K562 (cell line): ENCODE measurements around the gene PRICKLE4. TPM values are rescaled to one million over a fixed set of nuclear protein-coding genes. Genes with fewer than 3 reads are reported as not detected.
A peak's percentile ranks its signal among the peaks of the same experiment; 100 is the strongest.

Experiments
- ATF7 ChIP-seq: fragments of 450-650 bp; IDR thresholded peaks from 2 replicates; pipeline ENCODE4 v1.7.1; 2014; ENCODE audit warnings: mild to moderate bottlenecking, moderate library complexity
- C11orf30 ChIP-seq: fragments of 450-650 bp; IDR thresholded peaks from 2 replicates; pipeline ENCODE4 v1.6.1; 2016; ENCODE audit warnings: low read depth, mild to moderate bottlenecking
- GATAD2B ChIP-seq: fragments of 450-650 bp; IDR thresholded peaks from 2 replicates; pipeline ENCODE4 v1.6.1; 2017; ENCODE audit warnings: mild to moderate bottlenecking, borderline replicate concordance
- JUN ChIP-seq, 2 experiments: sonication (generic) in 1 of 2; formaldehyde crosslinking in 1 of 2; IDR thresholded peaks; 2 replicates each; pipeline versions ENCODE4 v1.6.1 to v1.8.0; 2012 to 2022; ENCODE audit warnings: borderline replicate concordance in 2 of 2, mild to moderate bottlenecking in 2 of 2, improper control_type of control experiment in 1 of 2, low read depth in 1 of 2, low read length in 1 of 2, missing genetic modification reagents in 1 of 2
- LARP7 ChIP-seq: fragments of 450-650 bp; IDR thresholded peaks from 2 replicates; pipeline ENCODE4 v1.6.1; 2016
- NCOA1 ChIP-seq: fragments of 450-650 bp; IDR thresholded peaks from 2 replicates; pipeline ENCODE4 v1.6.1; 2016; ENCODE audit warnings: low read depth
- RBM14 ChIP-seq: fragments of 200-400 bp; formaldehyde crosslinking; IDR thresholded peaks from 2 replicates; pipeline ENCODE4 v1.6.1; 2018; ENCODE audit warnings: low read depth, mild to moderate bottlenecking, low read length, moderate library complexity, borderline replicate concordance; ENCODE audit not compliant: insufficient read depth
- SIN3B ChIP-seq: fragments of 450-650 bp; IDR thresholded peaks from 2 replicates; pipeline ENCODE4 v1.6.1; 2017; ENCODE audit warnings: low read depth, mild to moderate bottlenecking, moderate library complexity
- SMC3 ChIP-seq: conservative IDR thresholded peaks from 2 replicates; pipeline ENCODE4 v1.6.1; 2011; ENCODE audit warnings: low read depth, low read length, improper control_type of control experiment; ENCODE audit not compliant: insufficient read depth
- TEAD2 ChIP-seq: fragments of 450-650 bp; IDR thresholded peaks from 2 replicates; pipeline ENCODE4 v1.6.1; 2016; ENCODE audit warnings: missing genetic modification characterization, control low read depth, missing compliant biosample characterization
- ZNF174 ChIP-seq: fragments of 250-450 bp; sonication (Bioruptor Pico); IDR thresholded peaks from 2 replicates; pipeline ENCODE4 v1.4.0; 2020; ENCODE audit warnings: mild to moderate bottlenecking
- ZNF212 ChIP-seq: fragments of 450-650 bp; formaldehyde crosslinking; IDR thresholded peaks from 2 replicates; pipeline ENCODE4 v1.4.0; 2020; ENCODE audit warnings: mild to moderate bottlenecking
- ZNF239 ChIP-seq: fragments of 250-450 bp; sonication (Bioruptor Pico); IDR thresholded peaks from 2 replicates; pipeline ENCODE4 v1.4.0; 2020; ENCODE audit warnings: mild to moderate bottlenecking
- ZNF431 ChIP-seq: sonication (generic); formaldehyde crosslinking; IDR thresholded peaks from 2 replicates; pipeline ENCODE4 v1.8.0; 2022; ENCODE audit warnings: mild to moderate bottlenecking, missing genetic modification reagents
- polyA plus RNA-seq, 8 experiments: library from polyadenylated mRNA; depleted of rRNA in 4 of 8; stranded (reverse) in 5 of 8; unstranded in 3 of 8; fragments of >200 nt; fragmentation: Nextera tagmentation in 2 of 8; fragmentation: Illumina TruSeq in 1 of 8; extraction: Ambion mirVana in 2 of 8; extraction: Trizol in 1 of 8; gene quantifications; 2 replicates each; pipeline versions ENCODE4 v1.2.1 to v1.2.3, GENCODE V29; 2011 to 2014; ENCODE audit warnings: inconsistent platforms in 1 of 8, missing spikeins in 1 of 8
- total RNA-seq, 7 experiments: library from RNA; depleted of rRNA in 6 of 7; stranded (reverse); fragments of >200 nt in 6 of 7; fragmentation: Illumina TruSeq in 2 of 7; extraction: Trizol in 2 of 7; gene quantifications; 2 replicates each; pipeline versions ENCODE4 v1.2.1 to v1.2.3, GENCODE V29; 2011 to 2021; ENCODE audit warnings: low replicate concordance in 1 of 7
- TF ChIP-seq, protein P1 (sequence below), 2 experiments: fragments of 450-650 bp; IDR thresholded peaks; 2 replicates each; pipeline ENCODE4 v1.6.1; 2018; ENCODE audit warnings: mild to moderate bottlenecking in 2 of 2, low read depth in 1 of 2; ENCODE audit not compliant: partially characterized antibody in 2 of 2
- TF ChIP-seq, protein P2 (sequence below): fragments of 450-650 bp; IDR thresholded peaks from 2 replicates; pipeline ENCODE4 v1.6.1; 2016; ENCODE audit warnings: low read depth, mild to moderate bottlenecking, moderate library complexity
- TF ChIP-seq, protein P3 (sequence below), 3 experiments: fragments of 200-800 bp in 1 of 3; fragments of 250-450 bp in 1 of 3; fragments of 450-650 bp in 1 of 3; sonication (Bioruptor Pico) in 1 of 3; sonication (Bioruptor generic) in 1 of 3; formaldehyde crosslinking in 1 of 3; IDR thresholded peaks; 2 replicates each; pipeline versions ENCODE4 v1.6.1 to v1.8.0; 2016 to 2022; ENCODE audit warnings: mild to moderate bottlenecking in 2 of 3, missing genetic modification characterization in 2 of 3, missing compliant biosample characterization in 1 of 3, moderate library complexity in 1 of 3
- TF ChIP-seq, protein P4 (sequence below): IDR thresholded peaks from 2 replicates; pipeline ENCODE4 v1.6.1; 2011; ENCODE audit not compliant: insufficient read length; ENCODE audit errors: extremely low read depth

Gene PRICKLE4
- total and polyA plus RNA-seq, 9 of the 15 experiments (the other 6 are each of a cell fraction or from before 2014, with no cell fraction given): 0.20 to 0.32 (median 0.27) TPM; not detected in 6

- TF ChIP-seq, protein P1, sequence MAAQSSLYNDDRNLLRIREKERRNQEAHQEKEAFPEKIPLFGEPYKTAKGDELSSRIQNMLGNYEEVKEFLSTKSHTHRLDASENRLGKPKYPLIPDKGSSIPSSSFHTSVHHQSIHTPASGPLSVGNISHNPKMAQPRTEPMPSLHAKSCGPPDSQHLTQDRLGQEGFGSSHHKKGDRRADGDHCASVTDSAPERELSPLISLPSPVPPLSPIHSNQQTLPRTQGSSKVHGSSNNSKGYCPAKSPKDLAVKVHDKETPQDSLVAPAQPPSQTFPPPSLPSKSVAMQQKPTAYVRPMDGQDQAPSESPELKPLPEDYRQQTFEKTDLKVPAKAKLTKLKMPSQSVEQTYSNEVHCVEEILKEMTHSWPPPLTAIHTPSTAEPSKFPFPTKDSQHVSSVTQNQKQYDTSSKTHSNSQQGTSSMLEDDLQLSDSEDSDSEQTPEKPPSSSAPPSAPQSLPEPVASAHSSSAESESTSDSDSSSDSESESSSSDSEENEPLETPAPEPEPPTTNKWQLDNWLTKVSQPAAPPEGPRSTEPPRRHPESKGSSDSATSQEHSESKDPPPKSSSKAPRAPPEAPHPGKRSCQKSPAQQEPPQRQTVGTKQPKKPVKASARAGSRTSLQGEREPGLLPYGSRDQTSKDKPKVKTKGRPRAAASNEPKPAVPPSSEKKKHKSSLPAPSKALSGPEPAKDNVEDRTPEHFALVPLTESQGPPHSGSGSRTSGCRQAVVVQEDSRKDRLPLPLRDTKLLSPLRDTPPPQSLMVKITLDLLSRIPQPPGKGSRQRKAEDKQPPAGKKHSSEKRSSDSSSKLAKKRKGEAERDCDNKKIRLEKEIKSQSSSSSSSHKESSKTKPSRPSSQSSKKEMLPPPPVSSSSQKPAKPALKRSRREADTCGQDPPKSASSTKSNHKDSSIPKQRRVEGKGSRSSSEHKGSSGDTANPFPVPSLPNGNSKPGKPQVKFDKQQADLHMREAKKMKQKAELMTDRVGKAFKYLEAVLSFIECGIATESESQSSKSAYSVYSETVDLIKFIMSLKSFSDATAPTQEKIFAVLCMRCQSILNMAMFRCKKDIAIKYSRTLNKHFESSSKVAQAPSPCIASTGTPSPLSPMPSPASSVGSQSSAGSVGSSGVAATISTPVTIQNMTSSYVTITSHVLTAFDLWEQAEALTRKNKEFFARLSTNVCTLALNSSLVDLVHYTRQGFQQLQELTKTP (IDR thresholded peaks at IDR 0.05; ENCODE audit: low read depth in 1 of 2, partially characterized antibody in 2 of 2): peak in 1 of 2 experiments; percentile 63
- TF ChIP-seq ZNF212 (CRISPR knock-in tag) (no peak), LARP7 (no peak), SMC3 (peak; percentile 41; the same call in 1 of the 2 replicates), ZNF431 (CRISPR knock-in tag) (peak; percentile 68; the same call in 1 of the 2 replicates), JUN (IDR thresholded peaks at IDR 0.05; ENCODE audit: borderline replicate concordance, low read depth, low read length) (peak; percentile 68; the same call in 1 of the 2 replicates), JUN (CRISPR knock-in tag; IDR thresholded peaks at IDR 0.05; ENCODE audit: borderline replicate concordance) (no peak; the same call in 1 of the 2 replicates), TEAD2 (tag) (no peak), ZNF239 (CRISPR knock-in tag) (no peak), ZNF174 (CRISPR knock-in tag) (no peak), NCOA1 (peak; percentile 57), C11orf30 (peak; percentile 99), ATF7 (peak; percentile 83), GATAD2B (peak; percentile 51; the same call in 1 of the 2 replicates), RBM14 (no peak), SIN3B (peak; percentile 97)
- TF ChIP-seq, protein P2, sequence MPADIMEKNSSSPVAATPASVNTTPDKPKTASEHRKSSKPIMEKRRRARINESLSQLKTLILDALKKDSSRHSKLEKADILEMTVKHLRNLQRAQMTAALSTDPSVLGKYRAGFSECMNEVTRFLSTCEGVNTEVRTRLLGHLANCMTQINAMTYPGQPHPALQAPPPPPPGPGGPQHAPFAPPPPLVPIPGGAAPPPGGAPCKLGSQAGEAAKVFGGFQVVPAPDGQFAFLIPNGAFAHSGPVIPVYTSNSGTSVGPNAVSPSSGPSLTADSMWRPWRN: no peak
- TF ChIP-seq, protein P3, sequence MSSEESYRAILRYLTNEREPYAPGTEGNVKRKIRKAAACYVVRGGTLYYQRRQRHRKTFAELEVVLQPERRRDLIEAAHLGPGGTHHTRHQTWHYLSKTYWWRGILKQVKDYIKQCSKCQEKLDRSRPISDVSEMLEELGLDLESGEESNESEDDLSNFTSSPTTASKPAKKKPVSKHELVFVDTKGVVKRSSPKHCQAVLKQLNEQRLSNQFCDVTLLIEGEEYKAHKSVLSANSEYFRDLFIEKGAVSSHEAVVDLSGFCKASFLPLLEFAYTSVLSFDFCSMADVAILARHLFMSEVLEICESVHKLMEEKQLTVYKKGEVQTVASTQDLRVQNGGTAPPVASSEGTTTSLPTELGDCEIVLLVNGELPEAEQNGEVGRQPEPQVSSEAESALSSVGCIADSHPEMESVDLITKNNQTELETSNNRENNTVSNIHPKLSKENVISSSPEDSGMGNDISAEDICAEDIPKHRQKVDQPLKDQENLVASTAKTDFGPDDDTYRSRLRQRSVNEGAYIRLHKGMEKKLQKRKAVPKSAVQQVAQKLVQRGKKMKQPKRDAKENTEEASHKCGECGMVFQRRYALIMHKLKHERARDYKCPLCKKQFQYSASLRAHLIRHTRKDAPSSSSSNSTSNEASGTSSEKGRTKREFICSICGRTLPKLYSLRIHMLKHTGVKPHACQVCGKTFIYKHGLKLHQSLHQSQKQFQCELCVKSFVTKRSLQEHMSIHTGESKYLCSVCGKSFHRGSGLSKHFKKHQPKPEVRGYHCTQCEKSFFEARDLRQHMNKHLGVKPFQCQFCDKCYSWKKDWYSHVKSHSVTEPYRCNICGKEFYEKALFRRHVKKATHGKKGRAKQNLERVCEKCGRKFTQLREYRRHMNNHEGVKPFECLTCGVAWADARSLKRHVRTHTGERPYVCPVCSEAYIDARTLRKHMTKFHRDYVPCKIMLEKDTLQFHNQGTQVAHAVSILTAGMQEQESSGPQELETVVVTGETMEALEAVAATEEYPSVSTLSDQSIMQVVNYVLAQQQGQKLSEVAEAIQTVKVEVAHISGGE (CRISPR knock-in tag; IDR thresholded peaks at IDR 0.05): peak in 2 of 3 experiments; percentile 69 to 92; a peak in 4 of 6 replicates
- TF ChIP-seq, protein P4, sequence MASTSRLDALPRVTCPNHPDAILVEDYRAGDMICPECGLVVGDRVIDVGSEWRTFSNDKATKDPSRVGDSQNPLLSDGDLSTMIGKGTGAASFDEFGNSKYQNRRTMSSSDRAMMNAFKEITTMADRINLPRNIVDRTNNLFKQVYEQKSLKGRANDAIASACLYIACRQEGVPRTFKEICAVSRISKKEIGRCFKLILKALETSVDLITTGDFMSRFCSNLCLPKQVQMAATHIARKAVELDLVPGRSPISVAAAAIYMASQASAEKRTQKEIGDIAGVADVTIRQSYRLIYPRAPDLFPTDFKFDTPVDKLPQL: peak; percentile 25
These were observed 6.8 kb downstream of the PRICKLE4 start, which contains the start of gene TOMM6 (continued) for GRCh38 chr6:41787219-41787917.
